ENCODE results near the gene BIN1. TPM values are rescaled to one million over a fixed set of nuclear protein-coding genes. Genes with fewer than 3 reads are reported as not detected.

Gene BIN1
- polyA plus RNA-seq, 1 donor from 2014 or later = 61.9 TPM

GRCh38 chr2:127044165-127044718 is 62.7 kb downstream of the BIN1 start:
- Histone ChIP-seq H3K36me3 (ENCODE audit: insufficient read depth, low read length) (no peaks in the 10 kb centered on the region), H3K27me3 (ENCODE audit: insufficient read depth, low read depth, low read length) (no peaks in the 10 kb centered on the region), H4K20me1 (ENCODE audit: insufficient read depth) (no peaks in the 10 kb centered on the region), H3K4me3 (ENCODE audit: low read length) (no peak overlapping the region), H3F3A (ENCODE audit: insufficient read depth, low read length, poor library complexity, severe bottlenecking) (no peaks in the 10 kb centered on the region), H3K79me2 (replicated peaks; ENCODE audit: insufficient read depth, low read length) (no peaks in the 10 kb centered on the region), H3K9me3 (ENCODE audit: low read length) (no peaks in the 10 kb centered on the region), H3K9ac (ENCODE audit: low read length) (no peak overlapping the region), H3K9me2 (ENCODE audit: insufficient read depth, low read length) (no peaks in the 10 kb centered on the region), H2AFZ (ENCODE audit: low read depth, low read length) (no peak overlapping the region), H3K27ac (ENCODE audit: low read length) (no peak overlapping the region), H3K4me2 (ENCODE audit: low read length) (no peak overlapping the region)
- TF ChIP-seq EZH2 (IDR thresholded peaks at IDR 0.05; ENCODE audit: borderline replicate concordance, insufficient read depth, low read length, poor library complexity, severe bottlenecking) (peak; percentile 39), REST (IDR thresholded peaks at IDR 0.05; ENCODE audit: borderline replicate concordance) (no peak)

- H3K79me2 ChIP-seq (replicated peaks; ENCODE audit: insufficient read depth, low read length) = no peaks in the 10 kb centered on the region
- H3K27me3 ChIP-seq (ENCODE audit: insufficient read depth, low read depth, low read length) = no peaks in the 10 kb centered on the region
- no peaks in the 10 kb centered on the region for H3K9me3 ChIP-seq (ENCODE audit: low read length)
- H3K9me2 ChIP-seq (ENCODE audit: insufficient read depth, low read length) = no peaks in the 10 kb centered on the region
- H2AFZ ChIP-seq (ENCODE audit: low read depth, low read length) = no peak overlapping the region
- no peak overlapping the region for H3K4me2 ChIP-seq (ENCODE audit: low read length)
- H3K4me3 ChIP-seq (ENCODE audit: low read length) = no peak overlapping the region
- no peaks in the 10 kb centered on the region for H3F3A ChIP-seq (ENCODE audit: insufficient read depth, low read length, poor library complexity, severe bottlenecking)
- no peaks in the 10 kb centered on the region for H3K36me3 ChIP-seq (ENCODE audit: insufficient read depth, low read length)
- H3K9ac ChIP-seq (ENCODE audit: low read length) = no peak overlapping the region
- TF ChIP-seq RAD21 (conservative IDR thresholded peaks at IDR 0.05) = no peak
- TF ChIP-seq MXI1 (conservative IDR thresholded peaks at IDR 0.05; ENCODE audit: poor library complexity, severe bottlenecking) = no peak
- TF ChIP-seq POLR2AphosphoS5 (IDR thresholded peaks at IDR 0.05) = no peak
- no peak for TF ChIP-seq REST (IDR thresholded peaks at IDR 0.05; ENCODE audit: borderline replicate concordance)
- no peak for TF ChIP-seq TAF1 (IDR thresholded peaks at IDR 0.05; ENCODE audit: low read depth)
- TF ChIP-seq EZH2 (IDR thresholded peaks at IDR 0.05; ENCODE audit: borderline replicate concordance, insufficient read depth, low read length, poor library complexity, severe bottlenecking) = no peak
- TF ChIP-seq EP300 (conservative IDR thresholded peaks at IDR 0.05; ENCODE audit: poor library complexity, severe bottlenecking) = no peak
- no peak for TF ChIP-seq SMC3 (conservative IDR thresholded peaks at IDR 0.05; ENCODE audit: poor library complexity)
- TF ChIP-seq CTCF (IDR thresholded peaks at IDR 0.05; ENCODE audit: poor library complexity, severe bottlenecking) = no peak
- no peak overlapping the region for H3K27ac ChIP-seq (ENCODE audit: low read length)
- no peaks in the 10 kb centered on the region for H4K20me1 ChIP-seq (ENCODE audit: insufficient read depth)
These were observed 63.4 kb downstream of the BIN1 start for GRCh38 chr2:127043367-127044164.
